Ovary (tissue), 3 donors: Measurements from ENCODE around the gene TAF4.

Experiments used
- EP300 ChIP-seq: sonication (generic); formaldehyde crosslinking; IDR thresholded peaks from one replicate; pipeline ENCODE4 v1.6.1; 2017; ENCODE audit warnings: antibody characterized with exemption
- POLR2A ChIP-seq: fragments of 450-650 bp; IDR thresholded peaks from one replicate; pipeline ENCODE4 v1.6.1; 2017; ENCODE audit warnings: antibody characterized with exemption, mild to moderate bottlenecking, moderate library complexity
- TF ChIP-seq, protein P1 (sequence below), 3 donors: fragments of 450-650 bp in 2 of 3; fragments of 200-600 bp in 1 of 3; IDR thresholded peaks; one replicate each; pipeline versions ENCODE4 v1.5.1 to v1.8.0; 2016 to 2022; ENCODE audit warnings: antibody characterized with exemption in 3 of 3, mild to moderate bottlenecking in 1 of 3
- donor health status: DM: no; HTN: no; CAD: no.

GRCh38 chr20:62048821-62049291, 16.8 kb downstream of the TAF4 start:
- no peak for TF ChIP-seq POLR2A
- TF ChIP-seq EP300 = no peak
- TF ChIP-seq, protein P1, sequence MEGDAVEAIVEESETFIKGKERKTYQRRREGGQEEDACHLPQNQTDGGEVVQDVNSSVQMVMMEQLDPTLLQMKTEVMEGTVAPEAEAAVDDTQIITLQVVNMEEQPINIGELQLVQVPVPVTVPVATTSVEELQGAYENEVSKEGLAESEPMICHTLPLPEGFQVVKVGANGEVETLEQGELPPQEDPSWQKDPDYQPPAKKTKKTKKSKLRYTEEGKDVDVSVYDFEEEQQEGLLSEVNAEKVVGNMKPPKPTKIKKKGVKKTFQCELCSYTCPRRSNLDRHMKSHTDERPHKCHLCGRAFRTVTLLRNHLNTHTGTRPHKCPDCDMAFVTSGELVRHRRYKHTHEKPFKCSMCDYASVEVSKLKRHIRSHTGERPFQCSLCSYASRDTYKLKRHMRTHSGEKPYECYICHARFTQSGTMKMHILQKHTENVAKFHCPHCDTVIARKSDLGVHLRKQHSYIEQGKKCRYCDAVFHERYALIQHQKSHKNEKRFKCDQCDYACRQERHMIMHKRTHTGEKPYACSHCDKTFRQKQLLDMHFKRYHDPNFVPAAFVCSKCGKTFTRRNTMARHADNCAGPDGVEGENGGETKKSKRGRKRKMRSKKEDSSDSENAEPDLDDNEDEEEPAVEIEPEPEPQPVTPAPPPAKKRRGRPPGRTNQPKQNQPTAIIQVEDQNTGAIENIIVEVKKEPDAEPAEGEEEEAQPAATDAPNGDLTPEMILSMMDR (IDR thresholded peaks at IDR 0.05) = no peak
